Coronary artery (tissue), 2 donors: ENCODE results near the gene TDRKH.

Experiments used
- DNase-seq: peaks from one replicate; pipeline ENCODE4 v3.0.0-alpha.2; 2017; ENCODE audit warnings: low spot score
- H3K27ac ChIP-seq, 2 donors: fragments of 200-600 bp; sonication (generic); one replicate each; pipeline ENCODE4 v1.5.1; 2016 to 2019
- H3K4me3 ChIP-seq: fragments of 200-600 bp; sonication (generic); 2 replicates; pipeline ENCODE4 v1.5.1; 2016; ENCODE audit warnings: mild to moderate bottlenecking, moderate library complexity
- CTCF ChIP-seq: fragments of 200-600 bp; sonication (generic); IDR thresholded peaks from one replicate; pipeline ENCODE4 v1.5.1; 2019; ENCODE audit warnings: antibody characterized with exemption

TDRKH gene

GRCh38 chr1:151723726-151724370 lies 66.5 kb downstream of the TDRKH start:
- TF ChIP-seq CTCF, result no peak
- Histone ChIP-seq H3K27ac (no peak overlapping the region), H3K4me3 (no peak overlapping the region)
- DNase-seq, result no peak
